ENCODE measurements around the gene PPP1R1B.
"Not testable (repeated sequence)": the region's sequence is repeated elsewhere in the genome, so short reads cannot be mapped to it uniquely, and the experiment has no call there.

PPP1R1B gene

GRCh38 chr17:39626171-39627046 lies at the start of gene PPP1R1B:
Gene PPP1R1B, plus strand, starts transcription at chr17:39626952. Its CDS starts 441 bp downstream, at chr17:39627393.
- no peak for DNase-seq

GRCh38 chr17:39578272-39578671 lies 48.5 kb upstream of the PPP1R1B start:
- DNase-seq: no peak

- DNase-seq: no peak
Measured at GRCh38 chr17:39579318-39580081, 47.3 kb upstream of the PPP1R1B start.

- no peak for DNase-seq
Measured at GRCh38 chr17:39580082-39580468, 46.7 kb upstream of the PPP1R1B start.

GRCh38 chr17:39581071-39581758 lies 45.5 kb upstream of the PPP1R1B start:
- DNase-seq: no peak

GRCh38 chr17:39581759-39582085 lies 45.0 kb upstream of the PPP1R1B start:
- DNase-seq: no peak

GRCh38 chr17:39582658-39583057 lies 44.1 kb upstream of the PPP1R1B start:
- no peak for DNase-seq

GRCh38 chr17:39590180-39590579 lies 36.6 kb upstream of the PPP1R1B start:
- DNase-seq: not testable (repeated sequence)

- DNase-seq: peak in 1 of 2 donors; percentile 42
Measured at GRCh38 chr17:39591958-39592954, 34.5 kb upstream of the PPP1R1B start.

- no peak for DNase-seq
Measured at GRCh38 chr17:39593371-39593770, 33.4 kb upstream of the PPP1R1B start.

GRCh38 chr17:39595294-39595693 lies 31.5 kb upstream of the PPP1R1B start:
- no peak for DNase-seq

- no peak for DNase-seq
Measured at GRCh38 chr17:39595928-39596510, 30.7 kb upstream of the PPP1R1B start.

- DNase-seq: no peak
Measured at GRCh38 chr17:39596543-39597267, 30.0 kb upstream of the PPP1R1B start.

GRCh38 chr17:39597372-39598046 lies 29.2 kb upstream of the PPP1R1B start:
- no peak for DNase-seq

- no peak for DNase-seq
Measured at GRCh38 chr17:39598047-39598481, 28.7 kb upstream of the PPP1R1B start.

- no peak for DNase-seq
Measured at GRCh38 chr17:39598630-39599003, 28.1 kb upstream of the PPP1R1B start.

GRCh38 chr17:39599004-39599664 lies 27.6 kb upstream of the PPP1R1B start:
- DNase-seq: no peak

GRCh38 chr17:39599665-39600231 lies 27.0 kb upstream of the PPP1R1B start:
- no peak for DNase-seq

- no peak for DNase-seq
Measured at GRCh38 chr17:39600288-39600996, 26.3 kb upstream of the PPP1R1B start.

Measured in CD4-positive, alpha-beta T cell treated with Interferon alpha-2 for 1 hour (primary cell).